Activated CD8-positive, alpha-beta memory T cell treated with anti-CD3 and anti-CD28 coated beads, Interleukin-2, amount 50 U/mL, for 48 hours (primary cell): Measurements from ENCODE around the gene HAPLN2.
"Not testable (repeated sequence)": the region's sequence is repeated elsewhere in the genome, so short reads cannot be mapped to it uniquely, and the experiment has no call there.

Experiments used
- DNase-seq: peaks from one replicate; pipeline ENCODE4 v3.0.0-alpha.2; 2020

HAPLN2 gene

GRCh38 chr1:156618853-156619581, at the start of gene HAPLN2:
HAPLN2 (plus strand) TSS chr1:156619415; CDS start chr1:156623491, 4,076 bp downstream.
- DNase-seq: no peak

DNA sequence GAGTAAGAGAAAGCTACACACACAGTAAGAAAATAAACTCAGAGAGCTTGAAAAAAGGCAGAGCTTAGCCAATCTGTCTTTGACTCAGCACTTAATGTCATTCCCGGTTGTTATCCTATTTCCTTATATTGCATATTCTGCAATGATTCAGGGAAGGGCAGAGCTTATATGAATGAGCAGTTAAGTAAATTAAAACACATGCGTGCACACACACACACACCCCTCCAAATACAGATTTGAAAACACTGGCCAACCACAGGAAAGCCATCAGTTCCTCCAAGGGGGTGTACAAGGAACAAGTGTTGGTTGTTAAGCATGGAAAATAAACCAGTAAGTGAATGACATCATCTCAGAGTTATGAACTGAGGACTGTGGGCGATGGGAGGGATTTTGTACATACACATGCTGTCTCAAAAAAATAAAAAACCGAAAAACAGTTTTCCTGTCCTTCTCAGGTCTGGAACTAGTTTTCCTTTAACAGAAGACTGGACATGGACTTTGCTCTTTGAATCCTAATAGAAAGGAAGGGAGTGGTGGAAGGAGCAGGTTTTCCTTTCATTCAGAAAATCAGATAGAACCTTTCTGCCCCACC, 47.9 kb upstream of the HAPLN2 start:
- DNase-seq: no peak

- DNase-seq: peak; percentile 86
These were observed 47.1 kb upstream of the HAPLN2 start, which contains the start of gene IQGAP3 for GRCh38 chr1:156571919-156572662. IQGAP3 (minus strand) TSS chr1:156572565; CDS start chr1:156572529, 36 bp downstream.

- DNase-seq: no peak
These were observed 46.6 kb upstream of the HAPLN2 start for GRCh38 chr1:156572663-156573018.

- no peak for DNase-seq
These were observed 45.1 kb upstream of the HAPLN2 start for GRCh38 chr1:156574039-156574633.

- no peak for DNase-seq
These were observed 41.7 kb upstream of the HAPLN2 start for GRCh38 chr1:156577550-156577949.

DNA sequence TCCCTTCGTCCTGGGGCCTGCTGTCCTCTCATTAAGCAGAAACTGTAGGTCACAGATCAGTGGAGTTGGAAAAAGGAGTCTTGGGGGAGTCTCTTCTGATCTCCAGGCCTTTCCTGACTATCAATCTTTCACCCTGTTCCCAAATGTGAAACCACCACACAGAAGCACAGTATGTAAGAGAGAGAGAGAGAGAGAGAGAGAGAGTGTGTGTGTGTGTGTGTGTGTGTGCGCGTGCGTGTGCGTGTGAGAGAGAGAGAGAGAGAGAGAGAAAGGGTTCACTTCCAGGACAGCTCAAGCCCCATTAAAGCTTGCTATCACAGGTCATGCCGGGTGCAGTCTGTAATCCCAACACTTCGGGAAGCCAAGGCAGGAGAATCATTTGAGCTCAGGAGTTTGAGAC, 41.2 kb upstream of the HAPLN2 start:
- no peak for DNase-seq

GRCh38 chr1:156579472-156579871, 39.7 kb upstream of the HAPLN2 start, which contains the start of gene TTC24:
TTC24 (plus strand) TSS chr1:156579723; CDS start chr1:156581365, 1,642 bp downstream.
- no peak for DNase-seq

DNA sequence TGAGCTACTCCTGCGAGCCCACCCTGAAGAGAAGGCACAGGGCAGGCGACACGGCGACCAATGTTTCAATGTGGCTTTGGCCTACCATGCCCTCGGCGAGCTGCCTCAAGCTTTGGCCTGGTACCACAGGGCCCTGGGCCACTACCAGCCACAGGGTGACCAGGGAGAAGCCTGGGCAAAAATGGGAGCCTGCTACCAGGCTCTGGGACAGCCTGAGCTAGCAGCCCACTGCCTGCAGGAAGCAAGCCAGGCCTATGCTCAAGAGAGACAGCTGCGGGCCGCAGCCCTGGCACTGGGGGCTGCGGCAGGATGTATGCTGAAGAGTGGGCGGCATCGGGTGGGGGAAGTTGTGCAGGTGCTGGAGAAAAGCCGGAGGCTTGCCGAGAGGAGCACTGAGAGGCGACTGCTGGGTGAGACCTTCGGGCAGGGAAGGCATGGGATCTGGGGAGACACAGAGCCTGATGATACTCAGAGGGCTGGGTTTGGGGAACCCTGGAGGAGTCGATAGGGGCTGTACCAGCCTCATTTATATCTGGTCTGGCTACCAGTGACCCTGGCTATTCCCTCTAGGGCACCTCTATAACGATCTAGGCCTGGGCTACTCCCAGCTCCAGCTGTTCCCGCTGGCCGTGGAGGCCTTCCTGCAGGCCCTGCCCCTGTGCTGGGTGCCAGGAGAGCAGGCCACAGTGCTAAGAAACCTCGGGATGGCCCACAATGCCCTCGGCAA, 37.4 kb upstream of the HAPLN2 start:
- peak; percentile 80 for DNase-seq

DNA sequence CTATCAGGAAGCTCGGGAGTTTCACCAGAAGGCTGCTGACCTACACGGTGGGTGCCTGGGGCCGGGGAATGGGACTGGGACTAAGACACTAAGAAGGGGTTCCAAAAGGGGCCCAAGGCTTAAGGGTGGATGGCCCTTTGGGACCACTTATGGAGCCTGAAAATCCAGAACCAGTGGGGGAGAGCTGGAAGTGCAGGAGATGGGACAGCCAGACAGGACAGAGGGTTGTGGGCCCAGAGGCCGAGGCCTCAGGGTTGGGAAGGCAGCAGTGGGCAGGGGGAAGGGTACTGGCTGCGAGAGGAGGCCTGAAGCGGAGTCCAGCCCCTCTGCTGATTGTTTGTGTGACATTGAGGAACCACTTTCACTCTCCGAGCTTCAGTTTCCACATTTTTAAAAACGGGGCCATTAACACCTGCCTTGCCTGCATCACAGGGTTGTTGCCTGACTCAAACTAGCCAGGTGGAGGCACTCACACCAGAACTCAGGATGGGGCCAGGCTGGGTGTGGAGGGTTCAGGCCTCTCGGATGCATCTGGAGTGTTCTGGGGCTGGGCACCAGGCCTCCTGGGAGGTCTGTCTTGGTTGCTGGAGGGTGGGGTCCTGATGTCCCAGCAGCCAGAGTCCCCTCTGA, 36.7 kb upstream of the HAPLN2 start:
- DNase-seq: peak; percentile 67

DNA sequence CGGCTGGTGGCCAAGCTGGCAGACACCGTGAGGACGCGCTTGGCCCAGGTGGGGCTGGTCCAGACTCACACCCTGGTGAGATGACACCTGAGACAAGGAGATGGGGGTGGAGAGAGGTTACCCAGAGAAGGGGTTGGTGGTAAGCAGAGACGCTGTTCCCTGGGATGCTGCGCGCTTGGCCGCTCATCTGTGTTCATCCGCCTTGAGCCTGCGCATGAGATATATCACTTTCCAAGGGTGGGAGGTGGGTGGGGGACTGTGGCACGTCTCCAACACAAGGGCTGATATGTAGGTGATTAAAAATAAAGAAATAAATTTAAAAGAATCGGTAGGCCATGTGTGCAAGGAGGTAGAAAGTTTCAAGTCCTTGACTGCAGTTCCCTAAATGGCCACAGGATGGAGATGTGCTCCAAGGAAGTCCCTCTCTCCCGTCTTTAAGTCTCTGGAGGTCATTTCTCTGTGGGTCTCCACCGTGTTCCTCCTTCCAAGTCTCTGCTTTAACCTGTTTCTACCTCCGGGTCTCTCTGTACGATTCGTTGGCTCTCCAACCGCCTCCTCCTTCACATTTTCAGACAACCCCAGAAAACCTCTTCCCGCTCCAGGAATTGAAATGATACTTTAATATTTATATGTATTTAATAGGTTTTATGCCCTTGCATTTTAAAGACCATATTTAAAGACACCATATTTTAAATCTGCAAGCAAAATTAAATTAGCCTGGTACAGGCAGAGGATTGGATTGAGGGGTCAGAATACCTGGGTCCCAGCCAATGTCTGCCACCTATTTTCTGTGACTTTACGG, 35.2 kb upstream of the HAPLN2 start:
- peak; percentile 84 for DNase-seq

DNA sequence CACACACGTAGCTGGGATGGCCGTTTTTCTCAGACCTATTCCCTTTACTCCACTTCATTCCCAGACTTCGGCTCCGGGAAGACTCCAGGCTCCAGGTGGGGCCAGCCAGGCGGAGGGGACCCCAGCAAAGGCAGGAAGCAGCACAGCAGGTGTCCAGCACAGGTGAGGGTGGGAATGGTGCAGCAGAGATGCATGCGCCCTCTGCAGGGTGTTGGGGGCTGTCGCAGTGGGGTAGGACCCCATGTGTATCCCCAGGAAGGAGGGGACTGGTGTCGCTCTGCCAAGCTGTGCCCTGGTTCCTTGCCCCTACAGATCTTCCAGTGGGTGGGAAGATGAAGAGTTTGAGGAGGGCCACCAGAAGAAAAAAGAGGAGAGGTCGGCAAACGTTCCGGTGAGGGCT, 34.4 kb upstream of the HAPLN2 start:
- no peak for DNase-seq

DNA sequence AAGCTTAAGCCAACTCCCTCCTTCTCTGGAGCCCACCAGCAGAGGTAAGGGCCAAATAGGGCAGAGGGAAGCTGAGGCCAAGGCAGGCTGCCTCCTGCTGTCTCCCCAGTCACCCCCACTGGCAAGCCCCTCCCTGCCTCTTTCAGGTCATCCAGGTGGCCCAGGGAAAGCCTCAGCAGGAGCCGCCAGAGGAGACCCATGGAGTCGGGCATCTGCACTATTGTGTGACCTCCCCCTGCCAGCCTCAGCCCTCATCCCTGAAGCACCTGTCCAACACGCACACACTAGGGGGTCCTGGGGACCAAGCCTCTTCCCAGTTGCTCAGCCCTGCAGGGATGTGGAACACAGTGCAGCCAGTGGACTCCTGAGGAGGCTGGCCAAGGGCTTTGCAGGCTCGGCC, 32.9 kb upstream of the HAPLN2 start:
- no peak for DNase-seq

DNA sequence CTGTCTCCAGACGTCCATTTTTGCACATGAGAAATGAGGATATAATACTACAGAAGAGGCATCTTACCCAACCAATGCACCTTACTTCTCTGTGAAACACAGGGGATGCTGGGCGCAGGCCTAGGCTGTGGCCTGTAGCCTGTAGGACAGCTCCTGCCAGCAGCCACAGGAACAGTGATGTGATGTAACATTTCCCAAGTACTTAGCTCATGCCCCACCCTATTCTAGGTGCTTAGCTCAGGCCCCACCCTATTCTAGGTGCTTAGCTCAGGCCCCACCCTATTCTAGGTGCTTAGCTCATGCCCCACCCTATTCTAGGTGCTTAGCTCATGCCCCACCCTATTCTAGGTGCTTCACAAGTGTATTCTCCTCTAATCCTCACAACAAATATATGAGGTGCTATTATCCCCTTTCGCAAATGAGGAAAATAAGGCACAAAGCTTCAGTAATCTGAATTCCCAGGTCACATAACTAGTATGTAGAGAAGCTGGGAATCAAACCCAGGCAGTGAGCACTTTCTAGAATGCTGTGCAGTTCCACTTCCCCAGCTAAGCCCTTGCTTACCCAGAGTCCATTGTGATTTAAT, 32.2 kb upstream of the HAPLN2 start:
- DNase-seq: no peak

DNA sequence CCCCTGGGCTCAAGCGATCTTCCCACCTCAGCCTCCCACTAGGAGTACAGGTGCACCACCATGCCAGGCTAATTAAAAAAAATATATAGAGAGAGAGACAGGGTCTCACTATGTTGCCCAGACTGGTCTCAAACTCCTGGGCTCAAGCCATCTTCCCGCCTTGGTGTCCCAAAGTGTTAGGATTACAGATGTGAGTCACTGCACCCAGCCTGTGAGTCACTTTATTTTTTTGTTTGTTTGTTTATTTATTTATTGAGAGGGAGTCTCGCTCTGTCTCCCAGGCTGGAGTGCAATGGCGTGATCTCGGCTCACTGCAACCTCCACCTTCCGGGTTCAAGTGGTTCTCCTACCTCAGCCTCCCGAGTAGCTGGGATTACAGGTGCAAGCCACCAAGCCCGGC, 31.3 kb upstream of the HAPLN2 start:
- DNase-seq: not testable (repeated sequence)

GRCh38 chr1:156589546-156589945, 29.7 kb upstream of the HAPLN2 start:
- no peak for DNase-seq

GRCh38 chr1:156590326-156591180, 28.7 kb upstream of the HAPLN2 start:
- no peak for DNase-seq

GRCh38 chr1:156591181-156591431, 28.1 kb upstream of the HAPLN2 start:
- no peak for DNase-seq

GRCh38 chr1:156591432-156592157, 27.6 kb upstream of the HAPLN2 start, which contains the start of gene NAXE:
NAXE (plus strand) TSS chr1:156591776; CDS start chr1:156591805, 29 bp downstream.
- peak; percentile 86 for DNase-seq
